HG02852 (cell line): Measurements from ENCODE around the gene FMO1.
A peak's percentile ranks its signal among the peaks of the same experiment; 100 is the strongest.
"Not testable (repeated sequence)": the region's sequence is repeated elsewhere in the genome, so short reads cannot be mapped to it uniquely, and the experiment has no call there.

ENCODE experiments used
- ATAC-seq: cut with Tn5 transposase; IDR thresholded peaks from one replicate; pipeline ENCODE4 v1.9.1; 2021; ENCODE audit warnings: mild to moderate bottlenecking, moderate library complexity; ENCODE audit not compliant: unreplicated experiment

FMO1 gene

DNA sequence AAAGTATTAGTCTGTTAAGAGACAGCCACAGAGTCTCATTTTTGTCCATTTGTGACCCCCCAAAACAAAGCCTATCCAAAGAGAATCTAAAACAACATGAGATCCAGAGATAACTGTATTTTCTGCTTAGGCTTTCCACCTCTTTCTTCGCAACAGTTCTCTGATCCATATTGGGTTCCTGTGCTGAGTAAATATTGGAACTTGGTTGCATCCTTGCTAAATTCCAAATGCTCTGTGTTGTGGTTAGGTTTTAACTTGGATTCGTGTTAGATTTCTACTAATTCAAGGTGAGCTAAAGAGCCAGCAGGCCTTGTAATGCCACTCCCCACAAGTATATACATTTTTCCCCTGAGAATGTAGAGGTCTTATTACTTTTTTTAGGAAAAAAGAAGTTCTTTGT, 29.2 kb downstream of the FMO1 start:
- ATAC-seq = no peak

DNA sequence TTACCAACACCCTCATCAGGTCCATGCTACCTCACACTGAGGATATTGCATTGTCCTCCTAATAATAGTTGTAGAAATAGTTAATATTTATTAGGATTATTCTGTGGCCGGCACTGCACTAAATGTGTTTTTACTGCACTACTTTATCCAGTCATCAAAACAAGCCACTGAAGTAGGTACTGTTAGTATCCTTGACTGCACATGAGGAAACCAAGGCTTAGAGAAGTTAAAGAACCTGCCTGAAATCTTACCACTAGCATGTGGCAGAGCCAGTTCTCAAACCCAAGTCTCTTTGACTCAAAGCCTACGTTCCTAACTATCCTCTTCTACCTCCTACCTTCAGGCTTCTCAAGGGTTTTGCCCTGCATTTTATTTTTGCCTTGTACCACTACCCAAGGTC, 30.9 kb downstream of the FMO1 start:
- ATAC-seq = no peak

DNA sequence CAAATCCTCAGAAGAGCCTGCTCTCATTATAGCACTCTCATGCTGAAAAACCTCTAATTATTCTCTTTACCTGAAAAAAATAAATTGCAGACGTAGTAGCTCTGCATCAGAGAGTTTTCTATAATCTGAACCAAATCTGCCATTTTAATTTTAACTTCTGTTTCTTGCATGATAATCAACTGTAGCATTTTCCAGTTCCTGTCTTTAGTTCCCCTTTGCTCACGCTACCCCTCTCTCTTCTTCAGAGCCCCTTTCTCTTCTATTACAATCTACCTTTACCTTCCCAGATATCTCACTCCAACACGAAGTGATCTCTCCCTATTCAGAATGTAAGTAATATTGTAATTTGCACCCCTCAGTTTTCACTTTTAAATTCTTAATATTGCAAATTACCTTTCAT, 31.4 kb downstream of the FMO1 start:
- no peak for ATAC-seq

DNA sequence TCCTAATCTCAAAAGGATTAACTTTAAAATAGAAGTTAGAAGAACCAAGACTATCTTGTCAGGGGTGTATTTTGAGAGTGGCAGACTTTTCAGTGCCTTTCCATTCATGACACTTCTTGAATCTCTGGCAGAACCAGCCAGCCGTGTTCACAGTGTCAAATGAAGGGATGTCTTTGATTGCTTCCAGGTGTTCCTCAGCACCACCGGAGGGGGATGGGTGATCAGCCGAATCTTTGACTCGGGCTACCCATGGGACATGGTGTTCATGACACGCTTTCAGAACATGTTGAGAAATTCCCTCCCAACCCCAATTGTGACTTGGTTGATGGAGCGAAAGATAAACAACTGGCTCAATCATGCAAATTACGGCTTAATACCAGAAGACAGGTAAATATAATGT, 32.3 kb downstream of the FMO1 start:
- no peak for ATAC-seq

DNA sequence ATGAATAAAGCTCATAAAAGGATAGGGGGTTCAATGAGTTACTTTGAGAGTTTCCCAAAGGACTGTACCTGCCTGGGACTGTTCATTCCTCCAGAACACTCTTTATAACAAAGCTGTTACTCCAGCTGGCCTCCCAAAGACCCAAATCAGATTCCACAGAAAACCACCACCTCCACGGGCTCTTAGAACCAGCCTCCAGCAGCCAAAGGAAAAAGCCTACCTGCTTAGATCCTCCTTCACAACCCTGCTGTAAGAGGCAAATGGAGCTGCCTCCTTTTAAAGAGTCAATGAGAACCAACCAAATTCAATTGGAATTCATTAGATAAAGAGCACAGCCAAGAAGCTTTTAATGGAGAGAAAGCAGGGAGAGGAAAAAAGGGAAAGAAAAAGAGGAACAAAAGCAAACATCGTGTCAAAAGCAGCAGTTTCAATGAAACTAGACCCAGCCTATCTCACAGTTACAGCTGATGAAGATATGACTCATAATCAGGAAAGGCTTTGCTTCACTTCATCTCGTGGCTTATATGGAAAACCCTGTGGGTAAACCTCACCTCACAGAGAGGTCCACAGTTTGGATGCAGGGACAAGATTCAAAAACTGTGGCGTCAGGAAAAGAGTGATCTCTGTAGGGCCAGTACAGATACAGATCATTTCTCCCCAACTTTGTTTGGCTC, 37.9 kb downstream of the FMO1 start:
- peak; percentile 88 for ATAC-seq

DNA sequence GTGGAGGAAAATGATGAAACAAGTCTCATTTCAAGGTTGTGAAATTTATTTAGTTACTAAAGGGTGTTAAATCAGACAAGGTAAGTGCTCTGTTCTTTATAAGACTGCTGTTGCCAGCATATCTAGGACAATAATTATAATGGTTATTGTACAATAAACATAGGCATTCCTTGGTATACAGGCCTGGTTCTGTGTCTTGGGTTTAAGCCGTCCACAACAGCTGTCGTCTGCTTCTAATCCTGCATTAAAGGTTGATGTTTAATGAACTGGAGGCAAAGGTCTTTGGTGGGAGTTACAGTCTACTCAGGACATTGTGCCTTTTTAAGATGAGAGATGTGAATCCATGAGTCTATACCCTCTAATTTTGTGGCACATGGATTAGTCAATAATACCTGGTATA, 42.3 kb downstream of the FMO1 start:
- ATAC-seq = no peak

DNA sequence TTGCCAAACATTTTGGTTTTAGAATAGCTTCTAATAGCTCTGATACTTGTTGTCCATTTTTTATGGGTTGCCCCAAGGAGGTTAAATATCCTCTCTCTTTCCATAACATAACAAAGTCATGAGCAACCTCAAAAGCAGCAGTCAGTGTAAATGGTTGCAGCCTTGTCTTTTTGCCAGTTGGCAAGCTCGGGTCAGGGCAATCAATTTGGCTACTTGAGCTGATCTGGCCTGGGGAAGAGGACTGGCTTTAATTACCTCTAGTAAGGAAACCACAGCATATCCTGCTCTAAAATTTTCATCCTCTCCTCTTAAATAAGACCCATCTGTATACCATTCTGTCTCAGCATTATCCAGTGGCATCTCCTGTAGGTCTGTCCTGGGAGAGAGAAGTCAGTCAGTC, 44.5 kb downstream of the FMO1 start:
- no peak for ATAC-seq

DNA sequence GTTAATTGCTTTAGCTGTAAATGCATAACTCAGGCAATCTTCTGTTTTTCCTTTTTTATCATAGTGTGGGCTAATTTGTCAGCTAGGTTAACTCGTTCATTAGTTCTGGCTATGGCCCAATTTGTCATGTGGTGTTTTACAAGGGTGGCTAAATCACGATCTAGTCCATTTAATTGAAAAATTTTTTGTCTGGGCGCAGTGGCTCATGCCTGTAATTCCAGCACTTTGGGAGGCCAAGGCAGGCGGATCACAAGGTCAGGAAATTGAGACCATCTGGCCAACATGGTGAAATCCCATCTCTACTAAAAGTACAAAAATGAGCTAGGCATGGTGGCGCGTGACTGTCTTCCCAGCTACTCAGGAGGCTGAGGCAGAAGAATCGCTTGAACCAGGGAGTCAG, 47.1 kb downstream of the FMO1 start:
- not testable (repeated sequence) for ATAC-seq

DNA sequence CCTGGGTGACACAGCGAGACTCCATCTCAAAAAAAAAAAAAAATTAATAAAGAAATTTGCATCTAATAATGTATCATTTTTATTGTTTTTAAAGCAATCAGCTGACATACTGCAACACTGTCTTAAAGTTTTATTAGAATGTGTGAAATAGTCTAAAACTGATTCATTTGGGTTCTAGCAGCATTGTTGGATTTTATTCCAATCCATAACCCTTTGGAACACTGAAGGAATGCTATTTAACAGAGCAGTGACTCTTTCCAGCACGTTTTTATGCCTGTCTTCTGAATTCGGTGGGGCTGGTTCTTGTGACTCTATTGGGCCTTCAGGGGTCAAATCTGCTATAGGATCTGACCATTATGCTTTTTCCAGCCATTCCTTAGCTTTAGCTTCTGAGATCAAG, 47.5 kb downstream of the FMO1 start:
- ATAC-seq = no peak

DNA sequence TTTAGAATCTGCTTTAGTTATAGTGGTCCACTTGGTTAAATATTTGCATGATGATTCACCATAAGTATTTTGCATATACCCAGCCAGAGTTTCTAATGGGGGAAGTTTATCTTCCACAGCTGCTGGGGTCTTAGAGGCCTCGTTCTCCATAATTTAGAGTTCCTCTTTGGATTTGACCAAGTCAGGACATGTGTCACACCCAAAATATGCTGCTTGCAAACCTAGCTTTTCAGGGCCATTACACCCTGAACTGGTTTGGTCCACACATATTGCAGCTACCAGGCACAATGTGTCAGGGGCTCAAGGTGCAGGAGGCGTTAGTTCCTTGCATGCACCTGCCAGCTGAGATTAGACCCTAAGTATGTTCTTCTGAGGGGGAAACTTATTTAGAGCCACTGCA, 48.6 kb downstream of the FMO1 start:
- ATAC-seq = no peak

DNA sequence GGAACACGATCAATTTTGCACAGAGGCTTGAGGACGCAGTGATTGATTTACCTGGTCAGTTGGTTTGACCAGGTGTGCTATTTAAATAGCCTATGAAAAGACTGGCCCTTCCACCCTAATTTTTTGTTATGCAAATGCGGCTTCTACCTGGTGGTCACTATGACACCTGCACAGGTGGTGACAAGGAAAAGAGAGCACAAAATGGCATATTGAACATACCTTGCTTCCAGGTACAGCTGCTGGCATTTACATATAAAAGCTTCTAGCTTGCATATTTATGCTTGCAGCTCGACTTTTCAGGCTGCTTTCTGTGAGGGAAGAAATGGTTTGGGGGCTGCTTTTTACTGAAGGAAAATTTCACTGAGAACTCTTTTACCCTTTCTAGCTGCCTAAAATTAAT, 50.4 kb downstream of the FMO1 start:
- no peak for ATAC-seq

DNA sequence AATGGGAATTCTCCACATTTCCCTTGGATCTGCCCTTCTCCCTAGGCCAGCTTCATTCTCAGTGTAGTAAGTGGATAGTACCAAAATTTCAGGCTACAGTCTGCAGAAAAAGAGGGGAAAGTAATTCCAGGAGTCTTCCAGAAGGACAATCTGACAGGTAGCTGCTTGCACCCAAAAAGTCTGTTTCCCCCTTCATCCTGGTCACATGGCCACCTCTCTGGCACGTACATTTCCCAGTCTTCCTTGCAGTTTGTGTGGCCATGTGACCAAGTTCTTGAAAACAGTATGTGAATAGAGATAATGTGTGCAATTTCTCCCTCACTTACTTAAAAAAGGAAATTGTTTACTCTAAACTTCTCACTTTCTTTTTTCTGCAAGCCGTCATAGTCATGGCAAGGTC, 51.0 kb downstream of the FMO1 start:
- ATAC-seq = no peak

DNA sequence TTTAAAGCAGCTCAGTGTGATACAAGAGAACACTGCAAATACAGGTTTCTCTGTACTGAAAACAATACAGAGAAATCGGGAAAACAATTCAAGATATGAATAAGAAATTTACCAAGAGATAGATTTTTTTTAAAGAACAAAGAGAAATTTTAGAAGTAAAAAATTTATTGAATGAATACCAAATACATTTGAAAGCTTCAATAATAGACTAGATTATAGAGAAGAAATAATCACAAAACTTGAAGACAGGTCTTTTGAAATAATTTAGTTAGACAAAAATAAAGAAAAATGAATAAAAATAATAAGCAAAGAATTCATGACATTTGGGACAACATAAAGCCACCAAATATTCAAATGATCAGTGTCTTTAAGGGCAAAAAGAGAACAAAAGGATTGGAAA, 52.1 kb downstream of the FMO1 start:
- no peak for ATAC-seq

DNA sequence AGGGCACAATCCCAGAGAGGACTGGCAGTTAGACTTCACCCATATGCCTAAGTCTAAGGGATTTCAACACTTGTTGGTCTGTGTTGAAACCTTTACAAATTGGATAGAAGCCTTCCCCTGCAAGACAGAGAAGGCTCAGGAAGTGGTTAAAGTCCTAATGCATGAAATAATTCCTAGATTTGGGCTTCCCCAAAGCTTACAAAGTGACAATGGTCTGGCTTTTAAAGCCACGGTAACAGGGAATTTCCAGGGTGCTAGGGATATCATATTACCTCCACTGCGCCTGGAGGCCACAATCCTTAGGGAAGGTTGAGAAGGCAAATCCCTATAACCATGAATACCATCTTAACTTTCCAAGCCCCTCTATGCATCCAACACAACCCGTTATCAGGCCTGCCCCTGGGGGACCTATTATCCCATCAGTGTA, 62.4 kb downstream of the FMO1 start:
- ATAC-seq = no peak

DNA sequence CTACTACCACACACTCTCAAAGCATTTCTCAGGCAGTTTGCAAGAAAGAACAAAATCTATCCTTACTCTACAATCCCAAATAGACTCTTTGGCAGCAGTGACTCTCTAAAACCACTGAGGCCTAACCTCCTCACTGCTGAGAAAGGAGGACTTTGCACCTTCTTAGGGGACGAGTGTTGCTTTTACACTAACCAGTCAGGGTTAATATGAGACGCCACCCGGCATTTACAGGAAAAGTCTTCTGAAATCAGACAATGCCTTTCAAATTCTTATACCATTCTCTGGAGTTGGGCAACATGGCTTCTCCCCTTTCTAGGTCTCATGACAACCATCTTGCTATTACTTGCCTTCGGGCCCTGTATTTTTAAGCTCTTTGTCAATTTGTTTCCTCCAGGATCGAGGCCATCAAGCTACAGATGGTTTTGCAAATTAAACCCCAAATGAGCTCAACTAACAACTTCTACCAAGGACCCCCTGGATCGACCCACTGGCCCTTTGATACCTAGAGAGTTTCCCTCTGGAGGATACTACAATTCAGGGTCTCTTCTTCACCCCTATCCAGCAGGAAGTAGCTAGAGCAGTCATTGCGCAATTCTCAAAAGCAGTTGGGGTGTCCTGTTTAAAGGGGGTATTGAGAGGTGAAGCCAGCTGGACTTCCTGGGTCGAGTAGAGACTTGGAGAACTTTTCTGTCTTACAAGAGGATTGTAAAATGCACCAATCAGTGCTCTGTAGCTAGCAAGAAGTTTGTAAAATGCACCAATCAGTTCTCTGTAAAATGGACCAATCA, 63.7 kb downstream of the FMO1 start:
- no peak for ATAC-seq

DNA sequence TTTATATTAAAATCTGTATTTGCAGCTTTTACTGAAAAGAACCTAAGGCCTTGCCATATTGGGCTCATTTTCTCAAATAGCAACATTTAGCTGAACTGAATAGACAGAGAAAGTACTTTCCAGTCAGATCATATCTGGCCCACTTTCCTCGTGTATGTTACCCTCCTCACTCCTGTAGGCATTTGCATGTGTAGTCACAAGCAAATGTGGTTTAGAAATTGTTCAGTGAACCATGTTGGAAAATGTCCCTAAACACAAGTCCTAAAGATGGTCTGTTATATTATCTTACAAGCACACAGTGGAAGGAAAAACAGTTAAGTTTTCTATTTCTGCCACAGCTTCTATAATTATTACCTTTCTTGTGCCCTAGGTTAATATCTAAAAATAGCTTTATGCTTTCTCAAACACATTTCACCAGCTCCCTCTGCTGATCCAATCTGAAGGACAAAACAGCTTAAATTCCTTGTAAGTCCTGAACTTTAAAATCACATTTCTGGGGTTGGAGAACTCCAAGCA, 65.1 kb downstream of the FMO1 start:
- ATAC-seq = peak; percentile 46

DNA sequence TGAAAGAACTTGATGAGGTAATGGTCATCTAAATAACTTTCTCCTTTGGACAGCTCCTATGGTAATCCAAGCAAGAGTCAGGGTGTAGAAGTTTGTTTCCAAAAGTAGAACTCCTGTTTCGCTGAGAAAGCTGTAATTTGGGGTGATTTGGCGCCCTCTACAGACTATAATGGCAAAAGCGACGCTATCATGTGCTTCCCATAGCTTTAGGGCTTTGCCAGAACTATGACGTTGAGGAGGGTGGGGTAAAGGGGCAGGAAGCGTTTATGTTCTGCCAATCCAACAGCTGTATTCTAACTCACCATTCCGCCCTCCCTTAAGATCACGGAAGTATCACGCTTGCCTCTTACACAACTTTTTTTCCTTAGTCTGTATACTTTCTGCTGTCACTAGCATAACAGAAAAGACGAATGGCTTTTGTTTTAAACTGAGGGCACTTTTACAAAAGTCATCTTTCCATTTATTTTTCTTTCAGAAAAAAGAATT, 65.6 kb downstream of the FMO1 start, which contains the start of gene FMO4:
TSS of gene FMO4 (plus strand) at position 349 of the 486 bp plus-strand sequence. CDS start 5,643 bp downstream, outside the sequence.
- ATAC-seq = peak; percentile 100

DNA sequence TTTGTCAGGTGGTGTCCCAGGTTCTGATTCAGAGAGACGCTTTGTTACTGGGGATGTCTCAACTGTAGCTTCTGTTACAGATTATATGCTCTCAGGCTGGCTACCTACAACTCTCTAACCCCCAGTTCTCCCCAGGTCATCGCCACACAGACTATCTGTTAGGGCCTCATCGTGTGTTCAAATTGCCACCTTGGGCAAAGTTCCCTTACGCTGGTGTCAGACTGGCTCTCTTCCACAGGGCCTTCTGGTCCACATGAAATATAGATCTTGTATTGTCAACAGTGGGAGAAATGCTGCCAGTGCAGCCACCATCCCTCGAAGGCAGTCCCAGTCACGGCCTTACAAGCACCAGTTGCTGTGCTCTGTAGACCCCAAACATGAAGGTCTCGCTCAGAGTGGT, 81.0 kb downstream of the FMO1 start:
- no peak for ATAC-seq

DNA sequence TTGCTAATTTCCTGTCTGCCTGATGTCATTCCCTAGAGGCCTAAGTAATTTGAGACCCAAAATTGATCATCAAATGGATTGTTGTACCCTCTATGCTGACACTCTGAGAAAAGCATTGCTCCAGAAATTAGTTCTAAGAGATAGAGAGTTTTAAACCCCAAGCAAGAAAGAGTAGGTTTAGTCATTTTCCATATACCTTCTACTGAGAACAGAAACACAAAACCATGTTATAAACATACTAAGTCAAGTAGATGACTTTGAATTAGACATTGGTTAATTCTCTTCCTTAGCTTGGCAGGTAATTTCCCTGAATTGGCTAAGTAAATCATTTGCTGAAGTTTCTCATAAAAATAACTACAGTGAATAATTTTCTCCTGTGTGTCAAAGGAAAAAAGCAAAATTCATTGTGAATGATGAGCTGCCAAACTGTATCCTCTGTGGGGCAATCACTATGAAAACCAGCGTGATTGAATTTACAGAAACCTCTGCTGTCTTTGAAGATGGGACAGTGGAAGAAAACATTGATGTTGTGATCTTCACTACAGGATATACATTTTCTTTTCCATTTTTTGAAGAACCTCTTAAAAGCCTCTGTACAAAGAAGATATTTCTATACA, 85.8 kb downstream of the FMO1 start:
- ATAC-seq = no peak
